GM04503 (cell line): ENCODE data around the gene C20orf202.

ENCODE experiments used
- DNase-seq: peaks from one replicate; pipeline ENCODE4 v3.0.0-alpha.2; 2012; ENCODE audit warnings: low read depth

The C20orf202 gene

GRCh38 chr20:1184638-1185315, 18.5 kb upstream of the C20orf202 start, which contains the start of gene TMEM74B:
Gene TMEM74B, minus strand, starts transcription at chr20:1184981. Its CDS starts 1,180 bp downstream, at chr20:1183801.
- no peak for DNase-seq

- DNase-seq, result no peak
Measured at GRCh38 chr20:1185316-1185741, 17.9 kb upstream of the C20orf202 start.

GRCh38 chr20:1185790-1186334, 17.4 kb upstream of the C20orf202 start:
- DNase-seq, result no peak

GRCh38 chr20:1186367-1186991, 16.8 kb upstream of the C20orf202 start:
- DNase-seq, result no peak

- DNase-seq, result no peak
Measured at GRCh38 chr20:1187605-1188171, 15.6 kb upstream of the C20orf202 start.

GRCh38 chr20:1188347-1188746, 14.9 kb upstream of the C20orf202 start:
- DNase-seq, result no peak

- no peak for DNase-seq
Measured at GRCh38 chr20:1189827-1190226, 13.4 kb upstream of the C20orf202 start.

GRCh38 chr20:1190847-1191246, 12.4 kb upstream of the C20orf202 start:
- no peak for DNase-seq

- no peak for DNase-seq
Measured at GRCh38 chr20:1191299-1191698, 12.0 kb upstream of the C20orf202 start.

- DNase-seq, result no peak
Measured at GRCh38 chr20:1195226-1195625, 8.0 kb upstream of the C20orf202 start.

GRCh38 chr20:1196634-1197033, 6.6 kb upstream of the C20orf202 start:
- DNase-seq, result no peak

GRCh38 chr20:1197801-1198200, 5.5 kb upstream of the C20orf202 start:
- no peak for DNase-seq

- no peak for DNase-seq
Measured at GRCh38 chr20:1198751-1199150, 4.5 kb upstream of the C20orf202 start.

- no peak for DNase-seq
Measured at GRCh38 chr20:1199212-1199873, 3.9 kb upstream of the C20orf202 start.

- DNase-seq, result no peak
Measured at GRCh38 chr20:1199964-1200363, 3.3 kb upstream of the C20orf202 start.

GRCh38 chr20:1203630-1204029, 376 bp downstream of the C20orf202 start:
- DNase-seq, result no peak

- no peak for DNase-seq
Measured at GRCh38 chr20:1204113-1204512, 859 bp downstream of the C20orf202 start.

GRCh38 chr20:1204576-1204975, 1.3 kb downstream of the C20orf202 start:
- DNase-seq, result no peak

GRCh38 chr20:1205802-1206201, 2.5 kb downstream of the C20orf202 start:
- no peak for DNase-seq

GRCh38 chr20:1206366-1207148, 3.3 kb downstream of the C20orf202 start:
- no peak for DNase-seq

- DNase-seq, result no peak
Measured at GRCh38 chr20:1207293-1207878, 4.1 kb downstream of the C20orf202 start.
